ENCODE measurements around the gene PAX7. TPM values are rescaled to one million over a fixed set of nuclear protein-coding genes. Genes with fewer than 3 reads are reported as not detected.

Gene PAX7
- total and polyA plus RNA-seq, 2 experiments from 2014 or later = not detected

DNA sequence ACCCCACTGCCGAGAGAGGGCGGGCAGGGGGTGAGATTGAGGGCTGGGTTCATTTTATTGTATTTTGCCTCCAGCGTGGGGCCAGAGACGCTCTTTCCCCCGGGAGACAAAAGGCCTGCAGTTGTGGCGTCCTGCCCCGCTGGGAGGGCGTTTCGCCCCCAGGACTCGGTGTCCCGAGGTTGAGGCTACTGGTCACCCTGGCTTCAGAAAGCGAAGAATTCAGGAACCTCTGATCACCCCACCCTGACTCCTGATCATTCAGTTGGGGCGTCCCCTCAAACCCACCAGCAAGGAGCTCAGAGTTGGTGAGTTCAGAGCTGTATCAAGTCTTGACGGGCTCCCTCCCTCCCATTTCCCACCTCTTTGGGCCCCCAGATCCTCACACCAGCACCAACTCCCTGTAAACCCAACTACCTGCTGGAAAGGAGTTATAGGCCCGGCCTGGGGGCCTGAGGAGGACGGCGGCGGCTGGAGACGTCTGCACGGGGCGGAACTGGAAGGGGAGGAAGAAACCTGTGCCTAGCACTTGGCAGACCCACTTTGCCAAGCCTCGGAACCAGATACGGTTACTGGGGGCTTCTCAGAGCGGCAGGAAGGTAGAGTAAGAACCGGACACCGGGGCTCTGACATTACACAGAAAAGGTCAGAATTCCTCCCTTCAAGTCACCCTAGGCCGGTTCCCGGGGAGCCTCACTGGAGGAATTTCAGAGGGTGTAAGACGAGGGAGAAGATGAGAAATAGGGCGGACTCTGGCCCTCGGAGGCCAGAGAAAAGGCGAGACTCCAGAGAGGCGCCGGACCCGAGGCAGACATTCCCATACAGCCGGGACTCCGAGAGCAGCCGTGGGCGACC, 761 bp upstream of the PAX7 start:
- H3K4me3 ChIP-seq = no peak overlapping the region
- no peak overlapping the region for H3K27ac ChIP-seq

DNA sequence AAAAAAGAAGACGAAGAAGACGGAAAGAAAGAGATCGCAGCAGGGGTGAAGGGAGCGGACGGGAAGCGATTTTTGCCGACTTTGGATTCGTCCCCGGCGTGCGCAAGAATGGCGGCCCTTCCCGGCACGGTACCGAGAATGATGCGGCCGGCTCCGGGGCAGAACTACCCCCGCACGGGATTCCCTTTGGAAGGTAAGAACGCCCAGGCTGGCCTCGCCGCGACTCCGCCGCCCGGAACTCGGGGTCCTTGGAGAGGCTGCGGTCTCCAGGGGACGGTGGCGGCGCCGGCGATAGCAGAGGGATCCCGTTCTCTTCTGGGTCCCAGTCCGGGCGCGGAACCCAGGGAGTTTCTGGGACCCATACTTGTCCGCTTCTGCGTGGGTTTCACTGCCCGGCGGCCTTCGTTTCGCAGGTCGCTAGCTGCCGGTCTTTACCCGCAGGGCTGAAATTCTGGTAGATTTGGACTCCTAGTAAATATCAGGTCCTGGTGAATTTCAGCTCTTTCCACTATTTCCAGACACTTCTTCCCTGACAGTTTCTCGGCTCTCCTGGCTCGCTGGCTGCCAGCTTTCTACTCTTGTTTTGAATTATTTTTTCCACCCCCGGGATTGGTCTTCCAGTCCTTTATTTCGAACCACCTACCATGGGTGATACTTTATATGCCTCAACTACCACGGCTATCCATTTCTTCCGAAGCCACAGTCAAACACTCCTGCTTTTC, 1.0 kb downstream of the PAX7 start:
- Histone ChIP-seq H3K4me3 (peak overlapping the region; percentile 18), H3K36me3 (no peaks in the 10 kb centered on the region), H3K4me1 (ENCODE audit: low read depth) (peaks cover 9% of the 10 kb centered on the region), H3K27ac (no peak overlapping the region), H3K9me3 (ENCODE audit: low read depth) (no peaks in the 10 kb centered on the region), H3K27me3 (peaks cover 100% of the 10 kb centered on the region)
- no peak for TF ChIP-seq CTCF (IDR thresholded peaks at IDR 0.05; ENCODE audit: low read depth, low read length)
- DNase-seq (ENCODE audit: low read depth in 1 of 2, low spot score in 1 of 2) = no peak

More for the DNA sequence above, 761 bp upstream of the PAX7 start:
- Histone ChIP-seq H3K4me1 (ENCODE audit: low read depth) (peaks cover 9% of the 10 kb centered on the region), H3K36me3 (no peaks in the 10 kb centered on the region), H3K27me3 (peaks cover 99% of the 10 kb centered on the region), H3K9me3 (ENCODE audit: low read depth) (no peaks in the 10 kb centered on the region)
- DNase-seq (ENCODE audit: low read depth in 1 of 2, low spot score in 1 of 2) = no peak
- TF ChIP-seq CTCF (IDR thresholded peaks at IDR 0.05; ENCODE audit: low read depth, low read length) = no peak

DNA sequence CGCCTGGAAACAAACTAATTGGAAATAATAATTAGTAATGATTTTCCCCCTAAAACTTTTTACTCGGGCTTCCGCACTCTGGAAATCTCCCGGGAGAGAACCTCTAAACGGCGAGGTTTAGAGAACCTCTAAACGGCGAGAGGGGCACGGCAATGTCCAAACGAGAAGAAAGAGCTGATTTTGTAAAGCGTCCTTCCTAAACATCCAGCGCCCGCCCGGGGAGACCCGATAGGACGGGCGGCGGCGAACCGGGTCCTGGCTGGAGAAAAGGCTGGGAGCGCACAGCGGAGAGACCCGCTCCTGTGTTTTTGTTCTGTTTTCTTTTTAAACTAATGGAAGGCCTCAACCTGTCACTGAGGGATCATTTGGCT, 1.6 kb downstream of the PAX7 start:
- Histone ChIP-seq H3K4me1 (ENCODE audit: low read depth) (peaks cover 9% of the 10 kb centered on the region), H3K4me3 (no peak overlapping the region), H3K27me3 (peaks cover 100% of the 10 kb centered on the region)

DNA sequence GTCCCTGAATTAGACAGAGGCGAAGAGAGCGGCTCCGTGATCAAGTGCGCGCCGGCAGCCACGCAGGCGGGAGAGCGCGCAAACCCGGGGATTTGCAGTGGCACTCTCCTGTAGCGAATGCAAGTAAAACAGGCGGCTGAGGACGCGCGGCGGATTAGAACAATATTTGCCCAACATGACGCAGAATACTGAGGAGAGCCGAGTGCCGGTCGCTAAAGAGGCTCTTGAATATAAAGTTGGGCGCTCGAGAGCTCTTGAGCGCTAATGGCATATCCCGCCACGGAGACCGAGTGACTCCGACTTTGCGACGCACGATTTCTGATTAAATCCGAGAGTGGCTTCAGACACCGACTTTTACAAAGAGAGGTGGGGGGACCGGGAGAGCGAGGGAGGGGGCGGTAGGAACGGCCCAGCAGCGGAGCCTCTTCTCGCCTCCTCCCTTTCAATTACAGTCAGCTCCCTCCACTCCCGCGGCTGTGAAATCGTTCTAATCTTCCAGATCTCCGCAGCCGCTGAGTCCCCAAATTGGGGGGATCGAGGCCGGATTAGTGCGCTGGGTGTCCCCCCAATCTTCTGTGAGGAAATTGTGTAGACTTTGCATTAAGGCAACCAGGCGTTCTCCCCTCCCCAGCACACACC, 2.3 kb downstream of the PAX7 start:
- Histone ChIP-seq H3K9me3 (ENCODE audit: low read depth) (no peaks in the 10 kb centered on the region), H3K36me3 (no peaks in the 10 kb centered on the region), H3K4me1 (ENCODE audit: low read depth) (peaks cover 9% of the 10 kb centered on the region), H3K27me3 (peaks cover 100% of the 10 kb centered on the region), H3K4me3 (no peak overlapping the region), H3K27ac (no peak overlapping the region)
- peak in 1 of 2 donors; percentile 43 for DNase-seq (ENCODE audit: low read depth in 1 of 2, low spot score in 1 of 2)
- TF ChIP-seq CTCF (IDR thresholded peaks at IDR 0.05; ENCODE audit: low read depth, low read length) = no peak

More for the DNA sequence above, 1.6 kb downstream of the PAX7 start:
- no peak for DNase-seq (ENCODE audit: low read depth in 1 of 2, low spot score in 1 of 2)
- TF ChIP-seq CTCF (IDR thresholded peaks at IDR 0.05; ENCODE audit: low read depth, low read length) = no peak
- Histone ChIP-seq H3K9me3 (ENCODE audit: low read depth) (no peaks in the 10 kb centered on the region), H3K27ac (no peak overlapping the region), H3K36me3 (no peaks in the 10 kb centered on the region)

- no peak for DNase-seq (ENCODE audit: low read depth in 1 of 2, low spot score in 1 of 2)
- Histone ChIP-seq H3K9me3 (ENCODE audit: low read depth) (no peaks in the 10 kb centered on the region), H3K4me1 (ENCODE audit: low read depth) (peaks cover 9% of the 10 kb centered on the region), H3K4me3 (no peak overlapping the region), H3K27ac (no peak overlapping the region), H3K27me3 (peaks cover 100% of the 10 kb centered on the region), H3K36me3 (no peaks in the 10 kb centered on the region)
- TF ChIP-seq CTCF (IDR thresholded peaks at IDR 0.05; ENCODE audit: low read depth, low read length) = no peak
Observed at GRCh38 chr1:18633422-18634155, 2.9 kb downstream of the PAX7 start.

Measured in cardiac muscle cell (in vitro differentiated cells and primary cell).